GM21825 (cell line): ENCODE data around the gene TCF12.
"Not testable (repeated sequence)": the region's sequence is repeated elsewhere in the genome, so short reads cannot be mapped to it uniquely, and the experiment has no call there.

Source experiments
- ATAC-seq: cut with Tn5 transposase; IDR thresholded peaks from one replicate; pipeline ENCODE4 v1.9.1; 2021; ENCODE audit warnings: mild to moderate bottlenecking, moderate library complexity; ENCODE audit not compliant: unreplicated experiment

The TCF12 gene

DNA sequence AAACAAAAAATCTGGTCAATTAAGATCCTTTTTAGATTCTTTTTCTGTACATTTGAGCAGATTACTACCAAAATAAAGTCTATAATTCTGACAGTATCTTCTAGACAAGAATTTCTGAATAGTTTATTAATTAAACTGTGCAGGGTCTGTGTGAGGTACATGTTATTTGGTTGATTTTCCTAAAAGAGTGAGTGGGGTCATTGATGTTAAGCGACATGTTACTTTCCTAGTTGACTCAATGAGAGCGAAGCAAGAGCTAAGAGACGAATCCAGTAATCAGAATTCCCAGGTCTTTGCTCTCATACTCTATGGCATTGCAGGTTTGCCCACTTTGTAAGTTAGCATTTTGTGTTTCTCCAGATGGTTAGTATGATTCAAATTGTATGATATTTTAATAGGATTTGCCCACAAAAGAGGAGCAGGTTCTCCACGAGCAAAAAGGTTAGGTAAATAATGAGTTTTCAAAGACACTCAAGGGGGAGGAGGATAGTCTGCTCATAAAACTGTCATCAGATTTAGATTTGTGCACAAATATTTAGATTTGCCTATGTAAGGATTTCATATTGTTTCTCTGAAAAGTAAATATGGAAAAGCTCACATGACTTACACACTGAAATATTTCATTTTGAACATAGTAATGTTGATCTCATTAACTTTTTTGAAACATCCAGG is 240.7 kb downstream of the TCF12 start:
- no peak for ATAC-seq

DNA sequence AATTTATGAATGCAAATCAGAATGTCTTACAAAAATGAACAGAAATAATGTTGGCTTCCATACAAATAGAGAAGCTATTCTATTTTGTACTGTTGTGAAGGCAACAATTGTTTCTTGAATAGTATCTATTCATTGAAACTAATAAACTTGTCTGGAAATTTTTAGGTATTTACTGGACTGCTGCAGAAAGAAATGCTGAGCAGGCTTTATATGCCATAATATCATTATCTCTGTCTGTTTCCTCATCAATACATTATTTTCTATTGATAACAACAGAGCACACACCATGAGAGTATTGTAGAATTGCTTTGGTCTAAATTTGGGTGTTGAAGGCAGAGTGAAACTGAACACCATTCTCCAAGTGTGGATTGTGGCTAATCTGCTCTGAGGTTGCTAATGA is 241.3 kb downstream of the TCF12 start:
- no peak for ATAC-seq

DNA sequence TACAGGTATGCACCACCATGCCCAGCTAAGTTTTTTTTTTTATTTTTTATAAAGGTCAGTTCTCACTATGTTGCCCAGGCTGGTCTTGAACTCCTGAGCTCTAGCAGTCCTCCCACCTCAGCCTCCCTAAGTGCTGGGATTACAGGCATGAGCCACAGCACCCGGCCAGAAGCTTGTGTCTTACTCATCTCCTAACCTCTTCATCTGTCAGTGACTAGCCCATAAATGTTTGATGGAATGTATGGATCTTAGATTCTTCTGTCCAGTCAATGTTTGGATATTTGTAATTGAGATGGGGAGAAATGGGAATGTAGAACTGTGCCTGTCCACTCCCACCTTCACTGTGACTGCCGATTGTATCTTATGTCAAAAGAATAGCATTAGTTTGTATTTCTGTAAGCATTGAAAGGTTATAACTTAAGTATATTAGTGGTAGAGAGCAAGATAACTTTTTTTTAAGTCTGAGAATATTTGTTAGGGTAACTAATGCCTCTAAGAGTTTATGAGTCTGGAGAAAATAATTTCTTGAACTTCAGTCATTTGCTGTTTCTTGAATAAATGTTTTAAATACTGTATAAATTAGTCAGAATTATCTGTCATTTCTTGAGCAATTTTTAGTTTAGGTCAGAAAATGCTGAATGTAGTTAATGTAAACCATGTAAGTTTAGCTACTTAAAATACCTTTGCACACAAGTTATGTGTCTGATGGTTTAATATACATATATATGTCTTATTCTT is 242.5 kb downstream of the TCF12 start:
- ATAC-seq = no peak

DNA sequence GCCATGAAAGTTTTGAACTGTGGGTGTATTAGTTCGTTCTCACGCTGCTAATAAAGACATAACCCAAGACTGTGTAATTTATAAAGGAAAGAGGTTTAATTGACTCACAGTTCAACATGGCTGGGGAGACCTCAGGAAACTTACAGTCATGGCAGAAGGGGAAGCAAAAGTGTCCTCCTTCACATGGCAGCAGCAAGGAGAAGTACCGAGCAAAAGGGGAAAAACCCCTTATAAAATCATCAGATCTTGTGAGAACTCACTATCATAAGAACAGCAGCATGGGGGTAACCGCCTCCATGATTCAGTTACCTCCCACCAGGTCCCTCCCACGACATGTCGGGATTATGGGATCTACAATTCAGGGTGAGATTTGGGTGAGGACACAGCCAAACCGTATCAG is 245.8 kb downstream of the TCF12 start:
- not testable (repeated sequence) for ATAC-seq

DNA sequence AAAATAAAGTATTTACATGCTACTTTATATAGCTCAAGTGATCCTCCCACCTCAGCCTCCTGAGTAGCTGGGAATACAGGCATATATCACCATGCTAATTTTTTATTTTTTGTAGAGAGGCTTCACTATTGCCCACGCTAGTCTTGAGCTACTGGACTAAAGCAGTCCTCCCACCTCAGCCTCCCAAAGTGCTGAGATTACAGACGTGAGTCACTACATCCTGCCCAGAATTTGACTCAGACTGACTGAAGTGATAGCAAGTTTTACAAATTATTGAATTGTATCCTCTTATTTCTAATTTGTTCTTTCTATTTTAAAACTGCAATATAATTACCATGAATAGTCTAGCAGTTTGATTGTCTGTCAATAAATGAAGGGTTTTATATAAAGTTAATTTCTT is 247.5 kb downstream of the TCF12 start:
- ATAC-seq = no peak

DNA sequence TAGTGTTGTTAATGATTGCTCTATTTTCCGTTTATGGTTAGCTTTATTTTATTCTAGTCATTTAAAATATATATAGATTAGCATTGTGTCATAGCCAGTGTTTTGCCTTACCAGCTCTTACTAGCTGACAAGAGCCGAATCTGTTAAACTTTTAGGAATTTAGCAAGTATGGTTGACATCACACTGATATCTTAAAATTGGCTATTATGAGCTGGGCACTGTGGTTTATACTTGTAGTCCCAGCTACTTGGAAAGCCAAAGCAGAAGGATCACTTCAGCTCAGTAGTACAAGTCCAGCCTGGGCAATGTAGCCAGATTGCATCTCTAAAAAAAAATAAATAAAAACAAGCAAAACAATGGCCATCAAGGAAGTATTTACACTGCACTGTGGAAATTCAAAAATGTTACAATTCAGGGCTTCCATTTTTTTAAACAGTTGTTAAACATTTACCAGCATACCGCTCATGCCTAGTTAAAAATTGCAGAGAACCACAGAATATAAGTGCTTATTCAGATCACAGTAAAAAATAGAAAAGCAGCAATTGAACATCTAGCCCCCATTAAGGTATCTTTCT is 249.5 kb downstream of the TCF12 start:
- ATAC-seq = no peak

DNA sequence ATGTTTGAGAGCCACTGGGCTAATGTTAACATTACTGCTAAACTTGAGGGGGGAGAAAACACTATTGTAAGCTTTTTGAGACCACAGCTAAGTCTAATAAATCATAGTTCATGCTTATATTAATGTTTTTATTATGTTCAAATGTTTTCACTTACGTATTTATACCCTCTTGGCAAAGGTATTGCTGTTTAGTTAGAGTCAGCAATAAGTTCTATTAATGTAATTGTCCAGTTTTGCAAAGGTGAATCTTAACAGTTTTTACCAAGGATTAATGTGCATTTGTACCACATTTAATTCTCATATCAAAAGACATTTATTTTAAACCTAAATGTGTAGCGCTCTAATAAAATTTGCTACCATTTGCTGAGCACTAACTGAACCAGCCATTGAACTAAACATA is 251.2 kb downstream of the TCF12 start:
- ATAC-seq = no peak

DNA sequence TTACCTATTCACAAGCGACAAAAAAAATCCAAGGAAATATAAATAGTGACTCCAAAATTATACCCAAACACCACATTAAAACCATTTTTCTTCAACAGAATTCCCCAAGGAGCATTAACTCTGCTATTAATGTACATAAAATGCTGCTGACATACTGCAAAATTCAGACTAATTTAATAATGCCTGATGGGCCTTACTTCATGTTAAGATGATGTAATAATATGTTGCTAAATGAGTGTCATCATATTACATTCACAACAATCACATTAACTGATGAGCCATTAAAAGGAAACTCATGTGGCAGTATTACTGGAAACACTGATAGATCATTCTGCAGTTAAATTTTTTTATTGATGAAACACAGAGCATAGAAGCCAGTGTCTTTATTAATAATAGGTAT is 253.0 kb downstream of the TCF12 start:
- ATAC-seq = no peak

DNA sequence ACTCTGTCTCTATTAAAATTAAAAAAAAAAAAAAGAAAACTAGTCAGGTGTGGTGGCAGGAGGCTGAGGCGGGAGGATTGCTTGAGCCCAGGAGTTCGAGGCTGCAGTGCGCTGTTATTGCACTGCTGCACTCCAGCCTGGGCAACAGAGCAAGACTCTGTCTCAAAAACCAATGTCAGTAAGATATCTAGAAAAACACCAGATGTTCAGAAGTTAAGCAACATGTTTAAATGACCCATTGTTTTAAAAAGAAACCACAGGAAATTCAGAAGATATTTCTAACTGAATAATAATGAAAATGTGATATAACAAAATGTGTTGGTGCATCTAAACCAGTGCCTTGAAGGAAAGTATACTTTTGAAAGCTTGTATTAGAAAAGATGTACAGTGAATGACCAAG is 254.5 kb downstream of the TCF12 start:
- no peak for ATAC-seq

DNA sequence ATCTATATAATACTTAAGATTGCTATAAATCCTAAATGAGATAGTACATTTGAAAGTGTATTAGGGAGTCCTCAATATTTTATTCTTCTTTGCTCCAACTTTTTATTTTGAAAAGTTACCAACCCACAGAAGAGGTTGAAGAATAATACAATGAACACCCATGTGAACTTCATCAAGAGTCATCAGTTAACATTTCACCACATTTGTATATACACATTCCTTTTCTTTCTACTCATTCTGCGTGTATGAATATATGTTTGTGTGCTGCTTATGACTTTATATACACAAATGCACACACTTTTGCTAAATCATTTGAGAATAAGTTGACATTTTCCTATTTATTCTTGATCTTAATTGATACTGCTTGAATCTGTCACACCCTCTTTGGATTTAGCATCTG is 264.6 kb downstream of the TCF12 start:
- no peak for ATAC-seq

DNA sequence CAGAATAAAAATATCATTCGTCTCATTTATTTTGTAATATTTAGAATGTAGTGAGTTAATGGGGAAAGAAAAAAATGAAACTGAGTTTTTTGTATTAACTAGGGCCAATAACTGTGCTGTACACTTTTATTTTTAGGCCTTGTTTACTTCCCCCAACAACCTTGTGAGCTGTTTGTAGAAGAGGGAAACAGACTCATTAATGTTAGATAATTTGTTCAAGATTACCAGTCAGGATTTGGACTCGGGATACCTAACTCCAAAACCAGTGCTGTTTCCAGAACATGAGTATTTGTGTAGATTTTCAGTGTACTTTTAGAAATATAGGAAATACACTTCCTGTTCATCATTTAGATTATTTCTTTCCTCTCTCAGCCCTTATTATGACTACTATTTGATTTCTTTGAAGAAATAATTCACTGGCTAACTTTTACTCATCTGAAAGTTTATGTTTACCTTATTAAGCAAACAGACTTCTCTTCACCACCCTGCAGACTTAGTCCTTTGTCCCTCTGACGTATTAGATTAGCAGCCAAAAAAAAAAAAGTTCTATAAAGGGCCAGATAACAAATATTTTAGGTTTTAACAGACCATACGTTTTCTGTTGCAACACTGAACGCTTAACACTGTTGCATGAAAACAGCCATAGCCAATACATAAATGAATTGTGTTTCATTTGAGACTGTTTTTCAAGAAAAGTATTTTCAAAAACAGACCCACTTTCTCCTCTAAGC is 265.3 kb downstream of the TCF12 start:
- ATAC-seq = no peak

DNA sequence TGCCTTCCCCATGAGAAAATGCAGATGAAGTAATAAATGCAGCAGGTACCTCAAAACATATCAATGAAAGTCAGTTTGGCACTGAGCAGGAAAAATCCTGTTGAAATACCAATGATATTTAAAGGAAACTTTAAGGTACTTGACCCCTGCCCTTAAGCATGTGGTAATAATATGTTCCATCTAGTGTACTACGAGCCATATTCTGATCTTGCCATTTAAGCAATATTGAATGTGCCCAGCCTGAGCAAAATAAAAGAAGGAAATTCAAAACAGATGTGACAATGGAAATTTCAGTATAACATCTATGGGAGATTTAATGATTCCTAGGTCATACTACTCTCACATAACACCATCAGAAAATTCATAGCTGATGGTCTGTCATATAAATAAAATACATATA is 266.1 kb downstream of the TCF12 start:
- ATAC-seq = no peak

DNA sequence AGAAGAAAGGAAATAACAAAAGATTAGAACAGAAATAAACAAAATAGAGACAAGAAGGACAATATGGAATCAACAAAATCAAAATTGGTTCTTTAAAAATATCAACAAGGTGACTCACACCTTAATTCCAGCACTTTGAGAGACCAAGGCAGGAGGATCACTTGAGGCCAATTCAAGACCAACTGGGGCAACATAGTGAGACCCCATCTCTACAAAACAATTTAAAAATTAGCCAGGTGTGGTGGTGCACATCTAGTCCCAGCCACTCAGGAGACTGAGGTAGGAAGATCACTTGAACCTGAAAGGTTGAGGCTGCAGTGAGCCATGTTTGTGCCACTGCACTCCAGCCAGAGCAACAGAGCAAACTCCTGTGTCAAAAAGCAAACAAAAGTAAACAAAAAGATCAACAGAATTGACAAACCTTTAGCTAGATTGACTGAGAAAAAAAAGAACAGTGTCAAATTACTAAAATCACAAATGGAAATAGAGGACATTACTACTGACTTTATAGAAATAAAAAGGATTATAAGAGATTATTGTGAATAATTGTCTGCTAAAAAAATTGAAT is 267.1 kb downstream of the TCF12 start:
- ATAC-seq = no peak

DNA sequence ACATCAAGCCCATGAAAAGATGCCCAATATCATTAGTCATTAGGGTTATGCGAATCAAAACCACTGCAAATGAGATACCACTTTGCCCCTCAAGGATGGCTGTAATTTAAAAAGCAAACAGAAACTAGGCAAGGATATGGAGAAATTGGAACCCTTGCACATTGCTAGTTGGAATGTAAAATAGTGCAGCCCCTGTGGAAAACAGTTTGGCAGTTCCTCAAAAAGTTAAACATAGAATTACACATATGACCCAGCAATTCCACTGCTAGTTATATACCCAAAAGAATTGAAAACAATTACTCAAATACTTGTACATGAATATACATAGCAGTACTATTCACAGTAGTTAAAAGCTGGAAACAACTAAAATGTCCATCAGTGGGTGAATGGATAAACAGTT is 271.0 kb downstream of the TCF12 start:
- ATAC-seq = no peak

DNA sequence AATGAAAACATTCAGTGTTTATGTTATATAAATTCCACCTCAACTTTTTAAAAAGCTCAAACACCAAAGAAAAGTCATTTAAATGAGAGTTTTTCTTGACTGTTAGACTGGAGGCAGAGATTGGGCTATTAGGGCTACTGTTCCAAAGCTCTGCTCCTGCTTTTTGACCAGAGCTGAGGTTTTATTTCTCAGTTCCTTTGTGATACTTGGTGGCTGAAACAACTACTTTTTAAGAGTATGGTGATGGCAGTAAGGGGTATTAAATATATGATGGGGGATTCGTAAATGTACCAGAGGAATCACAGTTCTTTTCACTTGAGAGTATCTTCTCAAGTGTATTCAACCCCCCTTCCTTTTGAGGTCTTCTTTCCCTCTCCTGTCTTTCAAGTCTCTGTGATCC is 271.8 kb downstream of the TCF12 start:
- no peak for ATAC-seq

DNA sequence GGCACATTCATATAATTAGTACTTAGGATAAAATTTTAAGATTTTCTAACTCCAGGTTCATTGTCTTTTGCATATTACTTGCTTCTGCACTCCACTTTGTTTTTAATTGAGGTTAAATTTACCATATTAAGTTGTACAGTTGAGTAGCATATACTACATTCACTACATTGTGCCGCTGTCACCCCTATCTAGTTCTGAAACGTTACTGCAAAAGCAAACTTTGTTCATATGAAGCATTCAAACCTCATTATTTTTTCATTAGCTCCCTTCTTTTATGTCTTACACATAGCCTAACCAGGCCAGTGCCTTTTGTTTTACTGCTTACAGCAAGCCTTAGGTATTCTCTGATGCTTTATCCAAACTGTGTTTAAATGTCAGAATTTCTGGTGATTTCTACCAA is 274.7 kb downstream of the TCF12 start:
- no peak for ATAC-seq

DNA sequence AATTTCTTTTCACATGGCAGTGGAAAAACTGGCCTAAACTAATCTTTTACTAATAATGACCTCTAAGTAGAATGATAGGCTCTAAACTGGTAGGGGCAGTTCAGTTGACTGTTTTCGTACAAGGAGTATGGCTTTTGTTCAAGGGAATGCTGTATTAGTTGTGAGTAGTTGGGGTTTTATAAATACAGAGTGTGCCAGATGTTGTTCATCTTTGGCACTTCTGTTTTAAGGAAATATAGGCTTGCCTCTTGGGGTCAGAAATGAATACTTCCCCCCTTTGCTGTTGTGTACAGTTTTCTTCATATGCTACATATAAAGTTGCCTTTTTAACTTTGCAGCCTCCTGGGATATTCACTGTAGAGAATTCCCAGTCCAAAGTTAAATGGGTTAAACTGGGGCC is 276.9 kb downstream of the TCF12 start:
- no peak for ATAC-seq

DNA sequence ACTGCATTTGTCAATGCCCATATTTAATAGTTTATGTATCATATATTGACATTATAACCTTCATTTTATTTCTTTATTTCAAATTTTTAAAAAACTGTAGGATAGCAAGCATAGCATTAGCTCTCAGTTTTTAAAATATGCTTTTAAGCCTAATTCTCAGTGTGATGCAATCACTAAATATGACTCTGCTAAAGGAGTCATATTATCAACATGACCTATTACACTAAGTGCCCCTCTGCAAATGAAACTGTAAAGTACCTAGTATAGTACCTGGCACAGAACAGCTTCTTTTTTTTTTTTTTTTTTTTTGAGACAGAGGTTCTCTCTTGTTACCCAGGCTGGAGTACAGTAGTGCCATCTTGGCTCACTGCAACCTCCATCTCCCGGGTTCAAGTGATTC is 278.4 kb downstream of the TCF12 start:
- ATAC-seq = no peak

DNA sequence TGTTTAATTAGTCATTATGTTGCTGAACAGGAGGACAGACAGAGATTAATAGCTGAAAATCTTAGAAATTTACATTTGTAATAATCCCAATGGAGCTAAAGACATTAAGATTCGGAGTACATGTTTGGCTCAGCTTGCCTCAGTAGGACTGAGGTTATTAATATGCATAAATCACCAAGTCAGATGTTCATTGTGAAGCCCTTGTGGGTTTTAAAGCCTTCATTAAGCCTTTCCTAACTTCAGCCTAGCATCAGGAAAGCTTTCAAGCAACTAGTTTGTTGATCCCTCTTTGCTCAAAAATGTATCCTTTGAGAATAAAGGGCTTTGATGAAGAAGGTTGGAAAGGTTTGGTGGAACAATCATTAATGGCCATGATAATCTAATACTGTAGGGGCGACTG is 279.7 kb downstream of the TCF12 start:
- ATAC-seq = no peak

DNA sequence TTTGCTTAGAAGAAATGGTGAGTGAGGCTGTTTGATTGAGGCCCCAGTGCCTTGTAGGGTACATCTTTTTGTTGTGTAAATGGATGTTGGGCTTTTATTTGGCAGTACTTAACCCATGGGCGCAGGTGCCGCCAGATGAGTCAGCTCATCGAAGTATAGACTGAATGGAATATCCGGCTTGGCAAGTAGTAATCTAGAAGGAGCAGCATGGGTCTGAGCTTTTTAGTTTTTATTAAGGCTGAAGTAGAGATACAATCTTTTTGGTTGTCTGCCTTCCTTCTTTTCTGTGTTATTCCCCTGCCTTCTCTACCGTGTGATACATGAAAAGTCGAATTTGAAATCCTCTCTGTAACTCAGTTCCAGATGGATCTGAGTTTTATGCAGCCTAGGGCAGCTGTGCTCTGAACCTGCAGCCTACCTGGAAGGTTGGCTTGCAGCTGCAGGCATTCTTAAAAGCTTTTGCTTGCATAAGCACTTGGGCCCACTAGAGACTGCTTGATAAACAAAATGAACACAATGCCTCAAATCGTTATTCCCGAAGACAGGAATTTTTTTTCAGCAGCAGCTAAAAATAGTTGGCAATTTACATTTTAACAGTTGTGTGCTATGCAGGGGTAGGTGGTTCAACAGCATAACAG is 280.3 kb downstream of the TCF12 start:
- ATAC-seq = no peak

DNA sequence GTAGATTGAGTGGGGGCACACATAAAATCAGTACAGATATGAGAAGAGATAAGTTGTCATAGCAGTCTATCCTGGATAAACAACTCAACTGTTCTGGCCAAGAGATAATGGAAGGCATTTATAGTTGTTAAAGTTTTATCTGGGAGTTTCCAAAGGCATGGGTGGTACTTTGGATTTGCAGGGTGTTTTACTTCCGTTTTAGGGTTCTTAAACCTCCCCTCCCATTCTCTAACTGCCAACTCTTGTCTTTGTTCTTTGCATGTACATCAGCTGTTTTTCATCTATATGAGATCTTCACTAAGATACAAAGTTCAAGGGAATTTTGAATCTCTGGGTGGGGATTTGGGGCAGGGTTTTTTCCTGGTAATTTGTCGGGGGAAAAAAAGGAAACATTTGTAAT is 283.1 kb downstream of the TCF12 start:
- ATAC-seq = no peak
